Activated CD4-positive, alpha-beta T cell treated with anti-CD3 and anti-CD28 coated beads, Interleukin-2, amount 50 U/mL, for 1 hour (primary cell): ENCODE data around the gene NRP2.

Source experiments
- DNase-seq: peaks from one replicate; pipeline ENCODE4 v3.0.0-alpha.2; 2020

Gene NRP2

DNA sequence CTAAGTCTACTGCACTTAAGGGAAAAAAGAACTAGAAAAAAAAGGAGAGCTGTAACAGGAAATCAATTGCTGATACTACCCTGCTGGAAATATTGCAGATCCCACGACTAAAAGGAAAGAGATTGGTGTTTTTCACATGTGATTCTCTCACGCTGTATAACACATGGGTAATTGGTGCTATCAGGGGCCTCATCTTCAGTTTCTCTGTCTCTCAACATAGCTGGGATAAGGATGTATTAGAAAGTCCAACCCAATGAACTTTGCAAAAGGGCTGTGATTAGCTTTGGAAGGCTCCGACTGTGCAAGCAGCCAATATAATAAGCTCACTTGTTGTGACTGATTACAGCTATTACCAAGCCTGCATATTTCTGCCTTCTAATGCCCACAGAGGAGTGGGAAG is 133.4 kb downstream of the NRP2 start:
- DNase-seq, result no peak

DNA sequence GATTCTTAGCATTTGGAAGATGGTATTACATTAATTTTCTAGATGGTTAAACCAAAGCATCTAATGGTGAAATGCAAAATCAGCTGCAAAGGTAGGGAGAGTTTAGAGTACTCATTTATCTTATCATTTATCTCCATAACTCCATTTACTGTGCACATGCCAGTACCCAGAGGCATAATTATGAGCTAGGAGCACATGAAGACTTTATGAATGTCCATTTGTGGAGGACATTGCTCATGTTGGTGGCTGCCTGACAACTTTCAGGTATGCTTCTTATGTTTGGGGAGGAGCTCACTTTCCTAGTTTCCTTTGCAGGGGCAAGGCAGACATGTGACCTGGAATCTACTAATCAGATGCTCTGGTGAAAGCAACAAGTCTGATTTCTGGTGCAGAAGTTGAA is 134.0 kb downstream of the NRP2 start:
- no peak for DNase-seq

DNA sequence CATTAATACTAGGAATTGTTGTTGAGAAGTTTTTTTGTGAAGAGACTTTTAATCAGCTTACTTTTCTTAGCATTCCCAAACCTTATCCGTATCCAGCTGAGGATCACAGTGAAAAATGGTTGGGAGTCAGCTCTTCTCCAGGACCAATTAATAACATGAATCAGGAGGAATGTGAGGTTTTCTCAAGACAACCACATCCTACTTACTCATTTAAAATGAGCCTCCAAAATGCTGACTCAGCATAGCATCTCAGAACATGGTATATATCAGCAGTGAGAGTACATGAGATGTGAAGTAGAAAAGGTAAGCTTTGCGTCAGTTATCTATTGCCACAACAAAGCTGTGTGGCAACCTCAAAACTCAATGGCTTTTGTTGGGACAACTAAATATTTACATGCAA is 140.3 kb downstream of the NRP2 start:
- no peak for DNase-seq

DNA sequence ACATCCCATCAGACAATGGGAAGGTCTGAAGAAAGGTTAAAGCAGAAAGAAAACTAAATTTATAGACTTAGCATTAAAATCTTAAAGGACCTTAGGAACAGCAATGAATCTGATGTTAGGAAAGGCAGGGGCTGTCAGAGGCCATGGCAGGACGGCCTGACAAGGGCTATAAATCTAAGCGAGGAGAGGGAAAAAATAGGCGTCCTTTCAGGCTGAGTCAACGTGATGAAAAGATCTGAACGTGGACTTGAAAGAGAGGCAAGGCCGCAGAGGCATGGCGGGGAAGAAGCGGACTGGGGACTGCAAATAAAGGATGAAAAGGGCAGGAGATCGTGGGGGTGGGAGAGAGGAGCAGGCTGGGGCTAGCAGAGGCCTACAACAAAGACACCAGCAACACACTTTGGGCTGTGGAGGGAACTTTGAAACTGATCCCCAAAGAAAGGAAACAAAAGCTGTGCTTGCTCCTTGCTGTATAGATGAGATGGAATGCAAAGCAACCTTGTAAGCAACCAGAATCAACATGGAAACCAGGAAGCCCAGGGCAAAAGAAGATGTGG is 145.6 kb downstream of the NRP2 start:
- no peak for DNase-seq

DNA sequence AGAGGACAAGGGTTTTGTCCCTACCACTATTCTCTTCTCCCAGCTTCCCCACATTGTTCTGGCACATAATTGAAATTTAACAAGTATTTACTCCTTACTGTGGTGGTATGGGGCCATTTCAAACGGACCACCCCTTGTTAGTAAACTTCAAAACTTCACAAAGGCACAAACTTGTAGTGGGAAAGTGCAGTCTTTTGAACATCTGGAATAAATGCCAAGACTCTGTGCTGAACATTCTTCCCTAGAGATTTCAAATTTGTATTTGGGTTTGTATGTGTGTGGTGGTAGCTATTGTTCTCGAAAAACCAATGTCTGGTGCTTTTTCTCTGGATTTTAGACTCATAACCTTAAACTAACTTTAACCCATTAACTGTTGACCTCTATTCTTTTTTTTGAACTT is 151.6 kb downstream of the NRP2 start:
- DNase-seq, result no peak

DNA sequence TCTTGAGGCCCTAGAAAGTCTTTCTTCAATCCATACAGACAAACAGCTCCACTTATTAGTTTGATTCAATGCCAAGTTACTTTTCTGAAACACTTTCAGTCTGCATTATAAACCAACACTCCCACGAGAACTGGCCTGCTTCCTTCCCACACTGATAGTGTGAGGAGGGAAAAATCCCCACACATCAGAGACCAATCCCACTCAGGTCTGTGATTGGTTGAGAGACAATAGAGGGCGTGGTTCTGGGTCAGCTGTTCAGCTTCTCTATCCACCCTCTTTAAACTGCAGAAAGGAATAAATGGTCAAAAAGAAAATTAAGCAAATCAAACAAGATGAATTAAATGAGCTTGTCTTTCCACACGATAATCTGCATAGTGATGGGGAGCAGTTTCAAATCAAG is 152.5 kb downstream of the NRP2 start:
- DNase-seq, result no peak

DNA sequence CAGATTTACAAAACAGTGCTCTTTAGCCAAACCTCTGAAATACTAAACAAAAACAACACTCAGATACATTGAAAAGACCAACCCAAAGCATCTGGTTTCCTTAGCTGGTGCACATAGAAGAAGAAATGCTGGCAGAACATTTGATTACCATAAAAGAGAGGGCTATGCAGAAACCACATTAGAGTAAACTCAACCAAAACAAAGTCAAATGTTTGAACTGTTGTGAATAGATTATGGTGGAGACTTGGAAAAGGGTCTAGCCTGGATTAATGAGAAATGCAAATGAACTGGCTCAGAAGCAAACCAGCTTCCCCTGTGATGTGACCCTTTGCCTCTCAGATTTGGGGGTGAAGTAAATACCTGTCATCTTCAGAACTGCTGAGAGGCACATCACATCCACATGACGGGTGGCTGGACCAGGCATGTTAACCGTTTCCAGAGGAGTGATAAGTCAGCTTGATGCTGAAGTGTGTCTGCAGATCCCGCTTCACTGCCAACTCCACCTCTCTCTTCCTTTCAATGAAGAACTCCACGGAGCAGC is 153.0 kb downstream of the NRP2 start:
- no peak for DNase-seq

DNA sequence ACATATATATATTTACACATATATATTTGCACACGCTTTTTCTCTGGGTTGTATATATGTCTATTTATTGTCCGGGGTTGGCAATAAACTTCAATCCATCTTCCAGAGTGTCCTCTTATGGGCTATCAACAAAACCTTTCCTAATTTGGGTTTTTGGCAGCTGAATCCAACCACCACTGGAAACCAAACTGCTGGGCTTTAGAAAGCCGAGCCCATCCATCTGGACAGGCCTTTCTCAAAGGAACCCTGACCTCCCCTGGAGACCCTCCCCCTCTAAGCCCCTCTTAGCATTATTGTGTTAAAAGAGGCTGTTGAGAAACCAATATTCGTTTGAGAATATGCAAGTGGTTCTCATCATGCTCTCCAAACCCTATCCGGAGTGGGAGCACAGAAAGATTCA is 153.6 kb downstream of the NRP2 start:
- DNase-seq, result no peak

DNA sequence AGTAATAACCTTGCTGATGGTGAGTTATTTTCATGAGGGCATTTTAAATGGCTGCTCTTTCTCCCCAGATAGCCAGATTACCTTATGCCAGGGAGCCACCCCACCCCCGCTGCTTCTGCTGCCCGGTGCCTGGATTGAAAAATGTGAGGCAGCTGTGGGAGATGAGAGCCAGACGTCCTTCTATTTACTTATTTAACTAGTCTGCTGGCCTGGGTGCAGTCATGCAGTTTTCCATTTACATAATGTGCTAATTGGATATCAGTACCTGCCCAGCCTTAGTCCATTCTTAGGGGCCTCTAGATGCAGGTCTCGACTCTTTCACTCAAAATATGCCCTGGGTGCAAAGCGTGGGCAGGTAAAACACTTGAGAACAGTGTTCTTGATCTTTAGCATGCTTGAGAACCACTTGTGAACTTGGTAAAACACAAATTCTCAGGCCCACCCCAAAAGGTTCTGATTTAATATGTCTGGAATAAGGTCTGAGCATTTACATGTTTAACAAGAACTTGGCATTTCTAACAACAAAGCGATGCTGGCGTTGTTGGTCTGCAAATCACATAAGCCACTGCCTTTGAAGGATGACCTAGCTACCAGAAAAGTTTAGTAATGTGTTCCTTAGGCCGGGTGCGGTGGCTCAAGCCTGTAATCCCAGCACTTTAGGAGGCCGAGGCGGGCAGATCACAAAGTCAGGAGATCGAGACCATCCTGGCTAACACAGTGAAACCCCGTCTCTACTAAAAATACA is 154.3 kb downstream of the NRP2 start:
- DNase-seq, result no peak

DNA sequence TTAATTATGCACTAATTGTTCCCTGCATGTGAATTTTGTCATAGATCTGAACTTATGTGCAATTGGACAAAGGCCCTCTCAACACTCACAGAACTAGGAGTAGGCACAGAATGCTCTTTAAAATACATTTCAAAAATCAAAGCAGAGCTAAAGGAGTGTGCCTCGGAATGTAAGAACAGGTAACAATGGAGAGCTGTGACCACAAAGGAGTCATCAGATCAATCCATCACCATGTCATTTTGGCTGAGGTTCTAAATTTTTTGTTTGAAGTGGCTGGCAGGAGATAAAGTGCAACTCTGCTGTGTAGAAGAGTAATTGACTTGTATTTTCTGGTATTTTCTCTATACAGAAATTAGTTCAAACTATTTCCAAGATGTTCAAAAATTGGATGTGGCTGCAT is 155.4 kb downstream of the NRP2 start:
- no peak for DNase-seq

DNA sequence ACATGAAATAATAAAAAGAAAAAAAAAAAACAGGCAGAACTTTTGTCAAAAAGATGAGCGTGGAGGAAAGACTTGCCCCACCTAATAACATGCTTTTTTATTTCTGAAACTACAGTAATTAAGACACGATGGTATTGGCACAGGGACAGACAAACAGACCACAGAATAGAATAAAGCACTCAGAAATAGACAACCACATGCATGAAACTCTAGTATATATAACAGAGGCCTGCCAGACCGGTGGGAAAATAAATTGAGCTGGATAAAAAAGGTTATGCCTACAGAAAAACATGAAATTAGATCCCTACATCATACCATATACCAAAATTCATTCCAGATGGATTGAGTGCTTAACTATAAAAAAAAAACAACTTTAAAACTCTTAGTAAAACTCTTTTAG is 163.1 kb downstream of the NRP2 start:
- no peak for DNase-seq
